Stimulated activated CD4-positive, alpha-beta T cell treated with anti-CD3 and anti-CD28 coated beads, Interleukin-4, amount 100 ng/mL, for 4 hours (primary cell): Measurements from ENCODE around the gene PKHD1.
"Not testable (repeated sequence)": the region's sequence is repeated elsewhere in the genome, so short reads cannot be mapped to it uniquely, and the experiment has no call there.

Source experiments
- DNase-seq, 2 experiments: peaks; one replicate each; pipeline ENCODE4 v3.0.0-alpha.2; 2020

Gene PKHD1

GRCh38 chr6:51983564-51983963 lies 103.8 kb downstream of the PKHD1 start:
- DNase-seq = no peak

GRCh38 chr6:51982695-51983094 lies 104.7 kb downstream of the PKHD1 start:
- DNase-seq = not testable (repeated sequence)

- DNase-seq = no peak
Measured at GRCh38 chr6:51976374-51976773, 111.0 kb downstream of the PKHD1 start.

- DNase-seq = no peak
Measured at GRCh38 chr6:51972659-51973058, 114.8 kb downstream of the PKHD1 start.

DNA sequence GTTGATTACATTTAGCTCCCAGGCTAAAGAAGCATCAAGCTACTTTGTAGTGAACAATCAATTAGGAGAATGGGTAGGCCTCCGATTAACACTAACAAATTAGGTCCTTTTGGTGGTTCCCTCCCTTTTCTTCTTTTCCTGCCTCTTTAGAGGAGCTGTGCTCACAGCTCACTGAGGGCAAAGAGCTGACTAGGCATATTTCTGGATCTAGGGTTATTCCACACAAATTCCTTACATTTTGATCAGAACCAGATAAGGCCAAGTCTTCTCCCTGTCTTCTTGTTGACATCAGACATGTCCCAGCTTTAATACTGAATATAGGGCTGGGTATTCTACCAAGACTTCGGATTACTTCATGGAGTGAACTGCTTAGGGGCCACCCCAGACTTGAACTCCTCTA lies 119.1 kb downstream of the PKHD1 start:
- DNase-seq = no peak

- no peak for DNase-seq
Measured at GRCh38 chr6:51965222-51965801, 122.1 kb downstream of the PKHD1 start.

DNA sequence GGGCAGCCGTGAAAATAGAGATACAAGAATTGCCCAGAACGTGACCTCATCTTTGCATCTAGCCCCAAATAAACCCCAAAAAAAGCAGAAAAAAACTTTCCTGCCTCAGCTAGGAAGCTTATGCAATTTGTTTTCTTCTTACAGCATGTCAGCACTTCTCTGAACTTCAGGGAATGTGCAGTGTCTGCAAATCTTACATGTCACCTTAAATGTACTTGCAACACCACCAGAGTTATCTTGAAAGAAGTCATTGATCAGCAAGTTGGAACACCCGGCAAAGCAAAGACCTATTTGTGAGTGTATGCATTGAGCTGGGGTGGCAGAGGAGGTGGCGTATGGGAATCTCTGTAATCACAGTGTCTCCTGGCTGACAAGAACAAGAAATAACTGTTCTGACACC lies 123.4 kb downstream of the PKHD1 start:
- no peak for DNase-seq

GRCh38 chr6:51962354-51962753 lies 125.1 kb downstream of the PKHD1 start:
- no peak for DNase-seq

GRCh38 chr6:51960419-51960818 lies 127.0 kb downstream of the PKHD1 start:
- DNase-seq = no peak

GRCh38 chr6:51959744-51960383 lies 127.5 kb downstream of the PKHD1 start:
- DNase-seq = peak in 1 of 2 experiments; percentile 6

GRCh38 chr6:51954681-51955080 lies 132.7 kb downstream of the PKHD1 start:
- DNase-seq = no peak

GRCh38 chr6:51953246-51953645 lies 134.2 kb downstream of the PKHD1 start:
- no peak for DNase-seq

- no peak for DNase-seq
Measured at GRCh38 chr6:51951924-51952323, 135.5 kb downstream of the PKHD1 start.

- DNase-seq = no peak
Measured at GRCh38 chr6:51949526-51949925, 137.9 kb downstream of the PKHD1 start.

- DNase-seq = not testable (repeated sequence)
Measured at GRCh38 chr6:51939695-51940094, 147.7 kb downstream of the PKHD1 start.

- no peak for DNase-seq
Measured at GRCh38 chr6:51936531-51937290, 150.7 kb downstream of the PKHD1 start.

DNA sequence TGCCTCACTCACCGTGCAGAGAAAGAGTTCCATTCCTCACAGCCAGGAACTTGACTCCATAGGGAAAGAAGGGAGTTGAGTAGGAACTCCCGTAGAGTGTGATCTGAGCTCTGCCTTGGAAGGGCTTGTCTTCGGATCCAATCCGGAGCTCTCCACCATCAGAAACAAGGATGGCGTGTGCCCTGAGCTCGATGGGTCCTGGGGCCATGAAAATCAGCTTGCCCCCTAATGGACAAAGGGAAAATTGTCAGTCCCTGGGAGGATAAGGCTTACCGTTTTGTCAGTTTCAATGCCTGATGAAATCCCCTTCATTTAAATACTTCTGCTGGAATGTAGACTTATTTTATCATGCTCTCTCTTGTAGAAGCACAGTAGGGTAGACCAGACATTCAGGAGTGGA lies 153.3 kb downstream of the PKHD1 start:
- no peak for DNase-seq

- DNase-seq = no peak
Measured at GRCh38 chr6:51932956-51933355, 154.5 kb downstream of the PKHD1 start.

GRCh38 chr6:51930602-51931001 lies 156.8 kb downstream of the PKHD1 start:
- DNase-seq = no peak

GRCh38 chr6:51929934-51930574 lies 157.4 kb downstream of the PKHD1 start:
- no peak for DNase-seq

DNA sequence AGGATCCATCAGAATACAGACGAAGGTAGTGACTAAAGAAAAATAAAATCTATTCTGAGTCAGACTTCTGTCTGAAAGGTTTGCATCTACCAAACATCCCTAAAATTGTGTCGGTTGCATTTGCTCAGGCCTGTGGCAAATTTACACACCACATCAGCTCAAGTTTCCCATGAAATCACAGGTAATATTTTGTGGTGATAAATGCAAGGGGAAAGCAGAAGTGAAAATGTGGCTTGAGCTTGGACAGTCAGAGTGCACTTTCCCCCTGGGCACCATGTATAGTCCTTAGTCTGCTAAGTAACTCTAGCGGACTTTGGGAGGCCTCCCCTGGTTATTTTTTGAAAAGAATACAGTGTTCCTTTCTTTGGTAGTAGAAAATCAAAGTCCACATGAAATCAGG lies 159.1 kb downstream of the PKHD1 start:
- no peak for DNase-seq

GRCh38 chr6:51927450-51927849 lies 160.0 kb downstream of the PKHD1 start:
- DNase-seq = no peak

GRCh38 chr6:51926125-51926524 lies 161.3 kb downstream of the PKHD1 start:
- no peak for DNase-seq

- not testable (repeated sequence) for DNase-seq
Measured at GRCh38 chr6:51922479-51922878, 164.9 kb downstream of the PKHD1 start.
